Stimulated activated CD8-positive, alpha-beta memory T cell treated with anti-CD3 and anti-CD28 coated beads, Interleukin-15, amount 100 ng/mL, for 1 hour (primary cell): ENCODE data around the gene EPYC.

Experiments
- DNase-seq: peaks from one replicate; pipeline ENCODE4 v3.0.0-alpha.2; 2020; ENCODE audit warnings: low read depth

EPYC gene

GRCh38 chr12:91004872-91005271, at the start of gene EPYC:
EPYC (minus strand) TSS chr12:91004972; CDS start chr12:91002565, 2,407 bp downstream.
- DNase-seq: no peak

GRCh38 chr12:91053951-91054715, 49.4 kb upstream of the EPYC start:
- no peak for DNase-seq

GRCh38 chr12:91052026-91052425, 47.3 kb upstream of the EPYC start:
- DNase-seq: no peak

- DNase-seq: no peak
Measured at GRCh38 chr12:91044586-91044985, 39.8 kb upstream of the EPYC start.

GRCh38 chr12:91043408-91043807, 38.6 kb upstream of the EPYC start:
- no peak for DNase-seq

GRCh38 chr12:91040096-91040755, 35.5 kb upstream of the EPYC start:
- DNase-seq: no peak

- no peak for DNase-seq
Measured at GRCh38 chr12:91037276-91037675, 32.5 kb upstream of the EPYC start.

- no peak for DNase-seq
Measured at GRCh38 chr12:91033251-91033650, 28.5 kb upstream of the EPYC start.

GRCh38 chr12:91023326-91024004, 18.7 kb upstream of the EPYC start:
- DNase-seq: no peak

GRCh38 chr12:91021076-91021475, 16.3 kb upstream of the EPYC start:
- no peak for DNase-seq

GRCh38 chr12:91019455-91019854, 14.7 kb upstream of the EPYC start:
- no peak for DNase-seq

GRCh38 chr12:91017511-91018263, 12.9 kb upstream of the EPYC start:
- no peak for DNase-seq

GRCh38 chr12:91017043-91017442, 12.3 kb upstream of the EPYC start:
- DNase-seq: no peak

- DNase-seq: no peak
Measured at GRCh38 chr12:91009319-91009950, 4.7 kb upstream of the EPYC start.

- DNase-seq: no peak
Measured at GRCh38 chr12:91007531-91008290, 2.9 kb upstream of the EPYC start.

- no peak for DNase-seq
Measured at GRCh38 chr12:91003737-91004136, 1.0 kb downstream of the EPYC start.

- DNase-seq: no peak
Measured at GRCh38 chr12:91001306-91001705, 3.5 kb downstream of the EPYC start.

- no peak for DNase-seq
Measured at GRCh38 chr12:90999966-91000365, 4.8 kb downstream of the EPYC start.

GRCh38 chr12:90999527-90999926, 5.2 kb downstream of the EPYC start:
- no peak for DNase-seq

GRCh38 chr12:90995010-90995409, 9.8 kb downstream of the EPYC start:
- no peak for DNase-seq

- DNase-seq: no peak
Measured at GRCh38 chr12:90991952-90992465, 12.8 kb downstream of the EPYC start.
